ENCODE measurements around the gene TMEM50A.
"Not testable (repeated sequence)": the region's sequence is repeated elsewhere in the genome, so short reads cannot be mapped to it uniquely, and the experiment has no call there.

TMEM50A gene

GRCh38 chr1:25356848-25357247 lies 18.7 kb downstream of the TMEM50A start:
- Histone ChIP-seq H3K4me3 (ENCODE audit: insufficient read depth, low read depth, low read length) (no peak overlapping the region), H3K9me3 (ENCODE audit: control insufficient read depth, low read length) (no peaks in the 10 kb centered on the region), H3K36me3 (ENCODE audit: control insufficient read depth, insufficient read depth, low read length) (peaks cover 14% of the 10 kb centered on the region)

DNA sequence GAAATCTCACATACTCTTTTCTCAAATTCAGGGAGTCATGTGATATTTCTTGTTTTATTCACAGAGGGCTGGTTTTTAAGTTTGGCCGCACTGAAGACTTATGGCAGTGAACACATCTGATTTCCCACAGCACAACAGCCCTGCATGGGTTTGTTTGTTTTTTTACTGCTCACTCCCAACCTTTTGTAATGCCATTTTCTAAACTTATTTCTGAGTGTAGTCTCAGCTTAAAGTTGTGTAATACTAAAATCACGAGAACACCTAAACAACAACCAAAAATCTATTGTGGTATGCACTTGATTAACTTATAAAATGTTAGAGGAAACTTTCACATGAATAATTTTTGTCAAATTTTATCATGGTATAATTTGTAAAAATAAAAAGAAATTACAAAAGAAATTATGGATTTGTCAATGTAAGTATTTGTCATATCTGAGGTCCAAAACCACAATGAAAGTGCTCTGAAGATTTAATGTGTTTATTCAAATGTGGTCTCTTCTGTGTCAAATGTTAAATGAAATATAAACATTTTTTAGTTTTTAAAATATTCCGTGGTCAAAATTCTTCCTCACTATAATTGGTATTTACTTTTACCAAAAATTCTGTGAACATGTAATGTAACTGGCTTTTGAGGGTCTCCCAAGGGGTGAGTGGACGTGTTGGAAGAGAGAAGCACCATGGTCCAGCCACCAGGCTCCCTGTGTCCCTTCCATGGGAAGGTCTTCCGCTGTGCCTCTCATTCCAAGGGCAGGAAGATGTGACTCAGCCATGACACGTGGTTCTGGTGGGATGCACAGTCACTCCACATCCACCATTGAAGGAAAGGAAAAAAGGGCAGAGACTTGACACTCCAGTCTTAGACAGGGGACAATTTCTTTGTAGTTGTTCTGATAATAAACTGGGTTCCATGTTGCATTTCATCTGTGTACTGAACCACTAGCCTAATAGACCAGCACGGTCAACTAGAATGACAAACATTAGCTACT lies 22.8 kb downstream of the TMEM50A start:
- Histone ChIP-seq H3K27ac (ENCODE audit: insufficient read depth, low read depth, low read length, poor library complexity, severe bottlenecking) (no peak overlapping the region), H3K9me3 (ENCODE audit: control insufficient read depth, low read length) (no peaks in the 10 kb centered on the region), H3K27me3 (ENCODE audit: control insufficient read depth, insufficient read depth, low read length, poor library complexity, severe bottlenecking) (no peaks in the 10 kb centered on the region), H3K4me1 (ENCODE audit: control insufficient read depth, insufficient read depth, low read length) (no peaks in the 10 kb centered on the region), H3K36me3 (ENCODE audit: control insufficient read depth, insufficient read depth, low read length) (peaks cover 10% of the 10 kb centered on the region), H3K4me3 (ENCODE audit: insufficient read depth, low read depth, low read length) (no peak overlapping the region)
- WGBS, 2 experiments = 87% methylated on average over 5 to 6 of the region's 7 CpGs

More at GRCh38 chr1:25356848-25357247, 18.7 kb downstream of the TMEM50A start:
- no peak overlapping the region for H3K27ac ChIP-seq (ENCODE audit: insufficient read depth, low read depth, low read length, poor library complexity, severe bottlenecking)
- WGBS, 2 experiments = 100% methylated on average over 1 of the region's 1 CpG
- no peaks in the 10 kb centered on the region for H3K27me3 ChIP-seq (ENCODE audit: control insufficient read depth, insufficient read depth, low read length, poor library complexity, severe bottlenecking)
- no peaks in the 10 kb centered on the region for H3K4me1 ChIP-seq (ENCODE audit: control insufficient read depth, insufficient read depth, low read length)

DNA sequence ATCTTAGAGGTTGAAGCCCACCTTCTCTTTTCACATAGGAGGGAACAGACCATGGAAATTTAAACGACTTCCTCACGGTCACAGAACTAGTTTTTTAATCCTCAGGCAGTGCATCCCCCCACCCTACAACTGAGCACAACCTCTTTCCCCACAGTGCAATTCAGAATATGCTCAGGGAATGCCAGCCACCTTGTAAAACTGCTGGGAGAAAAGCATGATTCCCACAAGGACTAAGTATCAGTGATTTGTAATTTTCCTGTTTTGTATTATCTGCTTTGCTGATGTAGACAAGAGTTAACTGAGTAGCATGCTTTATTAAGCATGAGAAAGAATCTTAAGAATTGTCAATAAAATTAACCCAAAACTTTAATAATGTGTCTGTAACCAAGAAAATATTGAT lies 23.8 kb downstream of the TMEM50A start:
- Histone ChIP-seq H3K4me1 (ENCODE audit: control insufficient read depth, insufficient read depth, low read length) (no peaks in the 10 kb centered on the region), H3K36me3 (ENCODE audit: control insufficient read depth, insufficient read depth, low read length) (peaks cover 5% of the 10 kb centered on the region), H3K27ac (ENCODE audit: insufficient read depth, low read depth, low read length, poor library complexity, severe bottlenecking) (no peak overlapping the region), H3K27me3 (ENCODE audit: control insufficient read depth, insufficient read depth, low read length, poor library complexity, severe bottlenecking) (no peaks in the 10 kb centered on the region), H3K4me3 (ENCODE audit: insufficient read depth, low read depth, low read length) (no peak overlapping the region), H3K9me3 (ENCODE audit: control insufficient read depth, low read length) (no peaks in the 10 kb centered on the region)
- WGBS, 2 experiments = 80 to 85% methylated on average over 2 of the region's 2 CpGs

GRCh38 chr1:25362634-25363559 lies 24.8 kb downstream of the TMEM50A start:
- not testable (repeated sequence) for H3K9me3 ChIP-seq (ENCODE audit: control insufficient read depth, low read length); H3K36me3 ChIP-seq (ENCODE audit: control insufficient read depth, insufficient read depth, low read length); H3K4me3 ChIP-seq (ENCODE audit: insufficient read depth, low read depth, low read length); H3K27ac ChIP-seq (ENCODE audit: insufficient read depth, low read depth, low read length, poor library complexity, severe bottlenecking); H3K4me1 ChIP-seq (ENCODE audit: control insufficient read depth, insufficient read depth, low read length); H3K27me3 ChIP-seq (ENCODE audit: control insufficient read depth, insufficient read depth, low read length, poor library complexity, severe bottlenecking)
- WGBS, 2 experiments = no CpG with 5 or more reads among the region's 17 CpGs

GRCh38 chr1:25369241-25369640 lies 31.1 kb downstream of the TMEM50A start:
- Histone ChIP-seq H3K9me3 (ENCODE audit: control insufficient read depth, low read length) (no peaks in the 10 kb centered on the region), H3K27me3 (ENCODE audit: control insufficient read depth, insufficient read depth, low read length, poor library complexity, severe bottlenecking) (no peaks in the 10 kb centered on the region), H3K36me3 (ENCODE audit: control insufficient read depth, insufficient read depth, low read length) (no peaks in the 10 kb centered on the region), H3K4me1 (ENCODE audit: control insufficient read depth, insufficient read depth, low read length) (no peaks in the 10 kb centered on the region), H3K27ac (ENCODE audit: insufficient read depth, low read depth, low read length, poor library complexity, severe bottlenecking) (no peak overlapping the region), H3K4me3 (ENCODE audit: insufficient read depth, low read depth, low read length) (no peak overlapping the region)
- WGBS, 2 experiments = 89% methylated on average over 4 of the region's 4 CpGs

DNA sequence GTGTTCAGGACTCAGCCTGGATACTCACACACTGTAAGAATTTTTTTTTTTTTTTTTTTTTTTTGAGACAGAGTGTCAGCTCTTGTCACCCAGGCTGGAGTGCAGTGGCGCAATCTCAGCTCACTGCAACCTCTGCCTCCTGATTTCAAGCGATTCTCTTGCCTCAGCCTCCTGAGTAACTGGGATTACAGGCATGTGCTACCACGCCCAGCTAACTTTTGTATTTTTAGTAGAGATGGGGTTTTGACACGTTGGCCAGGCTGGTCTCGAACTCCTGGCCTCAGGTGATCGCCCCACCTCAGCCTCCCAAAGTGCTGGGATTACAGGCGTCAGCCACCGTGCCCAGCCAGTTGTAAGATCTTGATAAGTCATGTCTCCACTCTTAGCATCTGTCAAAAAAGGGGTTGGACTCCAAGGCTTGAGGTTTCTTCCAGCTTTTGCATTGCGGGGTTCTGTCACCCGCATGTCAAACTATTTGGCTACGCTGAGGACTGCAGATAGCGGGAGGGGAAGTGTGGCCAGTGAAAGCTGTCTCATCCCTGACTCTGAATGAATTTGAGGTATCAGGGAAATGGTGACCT lies 31.6 kb downstream of the TMEM50A start:
- H3K27me3 ChIP-seq (ENCODE audit: control insufficient read depth, insufficient read depth, low read length, poor library complexity, severe bottlenecking); H3K4me3 ChIP-seq (ENCODE audit: insufficient read depth, low read depth, low read length); H3K27ac ChIP-seq (ENCODE audit: insufficient read depth, low read depth, low read length, poor library complexity, severe bottlenecking); H3K4me1 ChIP-seq (ENCODE audit: control insufficient read depth, insufficient read depth, low read length); H3K9me3 ChIP-seq (ENCODE audit: control insufficient read depth, low read length); H3K36me3 ChIP-seq (ENCODE audit: control insufficient read depth, insufficient read depth, low read length): not testable (repeated sequence)
- 93% methylated on average over 12 of the region's 12 CpGs for WGBS, 2 experiments

GRCh38 chr1:25371757-25372156 lies 33.6 kb downstream of the TMEM50A start:
- not testable (repeated sequence) for H3K27me3 ChIP-seq (ENCODE audit: control insufficient read depth, insufficient read depth, low read length, poor library complexity, severe bottlenecking); H3K4me1 ChIP-seq (ENCODE audit: control insufficient read depth, insufficient read depth, low read length); H3K27ac ChIP-seq (ENCODE audit: insufficient read depth, low read depth, low read length, poor library complexity, severe bottlenecking); H3K4me3 ChIP-seq (ENCODE audit: insufficient read depth, low read depth, low read length); H3K36me3 ChIP-seq (ENCODE audit: control insufficient read depth, insufficient read depth, low read length); H3K9me3 ChIP-seq (ENCODE audit: control insufficient read depth, low read length)
- WGBS, 2 experiments = 90 to 94% methylated on average over 7 of the region's 7 CpGs

DNA sequence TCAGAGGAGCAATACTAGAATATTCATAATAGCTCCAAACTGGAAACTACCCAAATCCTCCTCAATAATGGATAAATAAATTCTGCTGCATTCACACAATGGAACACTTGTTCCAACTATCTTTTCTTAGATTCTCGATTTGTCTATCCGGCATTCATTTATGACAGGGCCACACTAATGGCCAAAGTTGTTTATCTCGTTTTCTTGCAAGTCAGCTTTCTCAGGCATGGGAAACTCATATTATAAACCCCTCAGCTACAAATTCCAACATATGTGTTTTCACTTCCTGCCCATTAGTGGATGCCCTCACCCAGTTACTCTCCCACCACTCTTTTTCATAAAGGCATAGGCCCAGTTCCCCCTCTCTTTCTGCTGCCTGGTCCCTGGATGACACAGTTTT lies 40.2 kb downstream of the TMEM50A start:
- not testable (repeated sequence) for H3K4me1 ChIP-seq (ENCODE audit: control insufficient read depth, insufficient read depth, low read length); H3K36me3 ChIP-seq (ENCODE audit: control insufficient read depth, insufficient read depth, low read length); H3K9me3 ChIP-seq (ENCODE audit: control insufficient read depth, low read length); H3K4me3 ChIP-seq (ENCODE audit: insufficient read depth, low read depth, low read length); H3K27ac ChIP-seq (ENCODE audit: insufficient read depth, low read depth, low read length, poor library complexity, severe bottlenecking); H3K27me3 ChIP-seq (ENCODE audit: control insufficient read depth, insufficient read depth, low read length, poor library complexity, severe bottlenecking)
- 89 to 93% methylated on average over 3 of the region's 3 CpGs for WGBS, 2 experiments

DNA sequence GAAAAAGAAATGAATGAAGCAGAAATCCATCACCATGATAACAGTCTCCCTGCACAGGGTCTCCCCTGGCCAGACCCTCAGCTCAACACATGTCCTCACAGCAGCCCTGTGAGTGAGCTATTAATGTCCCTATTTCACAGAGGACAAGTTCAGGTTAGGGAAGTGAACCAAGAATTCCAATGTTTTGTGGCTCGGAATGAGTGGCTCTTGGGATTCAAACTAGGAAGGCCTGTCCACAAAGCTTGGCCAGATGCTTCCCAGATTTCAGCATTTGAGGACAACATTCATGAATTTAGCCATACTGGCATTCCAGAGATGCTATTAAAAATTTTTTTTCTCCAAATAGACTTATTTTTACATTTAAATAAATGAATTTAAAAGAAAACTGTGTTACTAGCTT lies 44.4 kb downstream of the TMEM50A start:
- 94 to 97% methylated on average over 1 of the region's 1 CpG for WGBS, 2 experiments

DNA sequence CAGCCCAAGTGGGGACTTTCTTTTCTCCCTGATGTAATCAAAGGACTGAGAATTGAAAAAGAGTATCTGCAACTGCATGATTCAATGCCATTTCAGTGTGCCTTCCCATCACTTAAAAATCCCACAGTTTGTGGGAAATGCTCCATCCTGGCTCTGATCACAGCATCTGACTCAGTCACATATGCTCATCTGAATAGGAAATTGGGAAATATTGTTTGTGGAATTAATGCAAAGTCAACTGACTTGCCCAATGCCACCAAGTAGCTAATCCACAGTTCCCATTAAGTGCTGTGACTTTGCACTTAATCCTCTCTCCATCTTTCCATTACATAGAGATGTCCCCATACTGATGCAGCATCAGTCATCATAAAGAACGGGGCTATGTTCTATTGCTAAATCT lies 45.0 kb downstream of the TMEM50A start:
- H3K36me3 ChIP-seq (ENCODE audit: control insufficient read depth, insufficient read depth, low read length); H3K4me3 ChIP-seq (ENCODE audit: insufficient read depth, low read depth, low read length); H3K4me1 ChIP-seq (ENCODE audit: control insufficient read depth, insufficient read depth, low read length); H3K9me3 ChIP-seq (ENCODE audit: control insufficient read depth, low read length); H3K27me3 ChIP-seq (ENCODE audit: control insufficient read depth, insufficient read depth, low read length, poor library complexity, severe bottlenecking); H3K27ac ChIP-seq (ENCODE audit: insufficient read depth, low read depth, low read length, poor library complexity, severe bottlenecking): not testable (repeated sequence)
- WGBS, 2 experiments = 91 to 100% methylated on average over 1 of the region's 1 CpG

More for the DNA sequence above, 44.4 kb downstream of the TMEM50A start:
- not testable (repeated sequence) for H3K9me3 ChIP-seq (ENCODE audit: control insufficient read depth, low read length); H3K27me3 ChIP-seq (ENCODE audit: control insufficient read depth, insufficient read depth, low read length, poor library complexity, severe bottlenecking); H3K4me1 ChIP-seq (ENCODE audit: control insufficient read depth, insufficient read depth, low read length); H3K27ac ChIP-seq (ENCODE audit: insufficient read depth, low read depth, low read length, poor library complexity, severe bottlenecking); H3K4me3 ChIP-seq (ENCODE audit: insufficient read depth, low read depth, low read length); H3K36me3 ChIP-seq (ENCODE audit: control insufficient read depth, insufficient read depth, low read length)
